Astrocyte of the hippocampus (primary cell): ENCODE results near the gene FDX1.

Experiments used
- DNase-seq: peaks from one replicate; pipeline ENCODE4 v3.0.0; 2011; ENCODE audit warnings: low read depth, low spot score

The FDX1 gene

DNA sequence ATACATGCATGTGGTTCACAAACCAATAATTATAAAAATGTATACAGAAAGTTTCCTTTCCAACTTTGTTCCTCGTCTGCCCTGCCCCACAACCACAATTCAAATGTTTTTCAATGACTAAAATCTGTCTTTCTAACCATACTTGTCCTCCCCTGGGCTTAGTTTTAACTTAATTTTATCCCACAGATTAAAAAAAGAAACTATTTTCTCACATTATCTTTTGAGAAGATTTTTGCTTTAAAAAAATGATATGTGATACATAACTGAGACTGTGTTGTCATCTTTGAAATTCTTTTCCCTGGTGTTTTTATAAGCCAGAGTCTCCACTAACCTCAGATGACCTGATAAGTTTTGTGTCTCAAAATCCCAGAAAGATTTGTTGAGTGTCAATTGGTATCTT is 79.0 kb downstream of the FDX1 start:
- DNase-seq, result no peak

DNA sequence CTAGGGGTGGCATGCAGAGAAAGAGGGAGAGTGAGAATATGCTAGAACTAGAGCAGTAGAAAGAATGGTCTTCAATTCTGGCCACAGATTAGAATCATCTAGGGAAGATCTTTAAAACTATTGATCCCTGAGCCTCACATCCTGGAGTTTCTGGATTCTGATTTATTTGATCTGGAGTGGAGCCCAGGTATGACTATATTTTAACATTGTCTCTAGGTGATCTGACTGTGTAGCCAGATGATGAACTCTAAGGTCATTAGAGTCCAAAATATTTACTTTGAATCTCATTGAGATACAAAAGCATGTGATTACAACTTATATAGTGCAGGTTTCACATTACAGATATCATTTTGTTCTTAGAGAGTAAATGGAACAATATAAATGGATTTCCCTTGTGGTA is 79.7 kb downstream of the FDX1 start:
- no peak for DNase-seq

DNA sequence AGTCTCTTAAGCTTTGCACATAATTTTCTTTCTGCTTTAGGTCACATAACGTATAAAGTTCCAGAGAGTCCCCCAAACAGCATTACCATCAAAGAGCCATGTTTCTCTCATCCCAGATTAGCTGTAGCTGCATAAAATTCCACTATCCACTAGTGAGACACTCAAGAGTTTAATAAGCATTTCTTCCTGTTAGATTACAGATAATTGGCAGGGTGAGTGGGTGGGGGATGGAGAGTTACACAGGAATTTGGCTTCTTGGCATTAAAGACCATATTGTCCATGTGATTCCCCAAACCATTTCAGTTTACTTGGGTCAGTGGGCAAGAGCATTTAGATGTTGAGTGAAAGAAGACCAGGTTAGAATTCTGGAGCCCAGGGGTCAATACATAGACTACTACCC is 82.3 kb downstream of the FDX1 start:
- DNase-seq, result no peak

DNA sequence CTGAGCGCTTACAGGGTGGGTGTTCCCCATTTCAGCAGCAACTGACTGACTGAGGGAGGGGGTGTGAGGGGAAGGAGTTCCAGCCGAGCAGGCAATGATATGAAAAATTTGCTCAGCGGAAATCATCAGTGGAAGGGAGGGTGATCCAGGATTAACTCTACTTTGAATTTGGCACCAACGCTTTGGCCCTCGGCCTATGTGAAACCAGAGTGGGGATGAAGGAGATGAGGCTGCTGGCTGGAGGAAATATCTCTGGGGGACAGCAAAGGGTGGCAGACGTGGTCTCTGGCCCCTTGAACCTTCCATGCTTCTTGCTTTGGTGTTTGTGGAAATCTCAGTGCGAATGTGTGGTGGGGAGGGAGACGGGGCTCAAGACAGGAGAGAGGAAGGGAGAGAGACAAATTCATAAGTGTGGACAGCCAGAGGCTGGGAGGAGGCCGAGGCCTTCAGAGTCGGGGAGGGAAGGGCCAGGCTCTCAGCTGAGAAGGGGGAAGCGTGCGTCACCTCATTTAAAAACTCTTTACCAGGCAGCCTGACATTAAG is 83.6 kb downstream of the FDX1 start:
- DNase-seq, result no peak

DNA sequence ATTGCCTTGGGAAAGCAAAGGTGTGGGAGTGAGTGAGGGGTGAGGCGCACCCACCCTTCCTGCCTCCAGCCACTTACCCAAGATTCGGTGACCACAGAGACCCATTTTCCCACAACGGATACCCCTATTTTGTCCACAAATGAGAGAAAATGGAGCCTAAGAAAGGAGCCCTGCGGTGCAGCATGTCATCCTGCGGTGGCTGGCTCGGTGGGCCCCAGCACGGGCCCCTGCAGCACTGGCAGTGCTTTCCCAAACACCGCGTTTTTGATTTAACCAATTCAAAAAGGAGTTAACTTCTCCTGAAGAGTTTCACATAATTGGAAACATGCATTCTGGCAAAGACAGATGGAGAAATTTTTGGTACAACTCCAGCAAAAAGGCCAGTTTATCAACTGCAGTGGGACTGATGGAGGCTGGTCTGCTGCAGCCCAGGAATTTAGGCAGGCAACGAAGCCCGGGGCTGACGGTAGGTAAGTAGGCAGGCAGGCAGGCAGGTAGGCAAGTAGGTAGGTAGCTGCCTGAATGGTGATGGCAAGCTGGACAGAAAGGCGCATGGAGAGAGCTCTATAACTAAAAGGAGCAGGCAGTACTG is 84.2 kb downstream of the FDX1 start:
- DNase-seq, result peak; percentile 20
